GM19397 (cell line): ENCODE results near the gene PCMTD2.
"Not testable (repeated sequence)": the region's sequence is repeated elsewhere in the genome, so short reads cannot be mapped to it uniquely, and the experiment has no call there.

Source experiments
- ATAC-seq: cut with Tn5 transposase; IDR thresholded peaks from one replicate; pipeline ENCODE4 v1.9.1; 2021; ENCODE audit warnings: mild to moderate bottlenecking, moderate library complexity; ENCODE audit not compliant: unreplicated experiment

Gene PCMTD2

DNA sequence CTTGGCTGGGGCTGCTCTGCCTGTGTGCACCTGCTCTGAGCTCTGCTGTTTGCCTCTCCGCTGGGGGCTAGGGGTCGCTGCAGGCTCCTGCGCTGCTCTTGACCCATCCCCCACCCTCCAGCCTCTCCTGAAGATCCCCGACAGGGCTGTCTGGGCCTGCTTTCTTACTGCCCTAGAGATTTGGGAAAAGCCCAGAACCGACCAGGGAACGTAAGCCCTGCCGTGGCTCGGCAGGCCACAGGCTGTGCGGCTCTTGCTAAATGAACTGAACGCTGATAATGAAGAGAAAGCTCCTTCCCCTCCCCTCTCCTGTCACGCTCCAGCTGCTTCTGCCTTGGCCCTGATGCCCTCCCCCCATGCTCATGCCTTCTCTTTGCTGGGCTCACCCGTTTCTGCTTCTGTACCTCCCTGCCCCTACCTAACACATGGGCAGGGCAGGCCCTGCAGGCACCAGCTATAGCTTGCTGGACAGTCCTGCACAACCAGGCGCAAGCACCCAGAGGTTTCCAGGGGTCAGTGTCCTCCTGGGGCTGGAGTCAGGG, 32.0 kb upstream of the PCMTD2 start:
- ATAC-seq = no peak

DNA sequence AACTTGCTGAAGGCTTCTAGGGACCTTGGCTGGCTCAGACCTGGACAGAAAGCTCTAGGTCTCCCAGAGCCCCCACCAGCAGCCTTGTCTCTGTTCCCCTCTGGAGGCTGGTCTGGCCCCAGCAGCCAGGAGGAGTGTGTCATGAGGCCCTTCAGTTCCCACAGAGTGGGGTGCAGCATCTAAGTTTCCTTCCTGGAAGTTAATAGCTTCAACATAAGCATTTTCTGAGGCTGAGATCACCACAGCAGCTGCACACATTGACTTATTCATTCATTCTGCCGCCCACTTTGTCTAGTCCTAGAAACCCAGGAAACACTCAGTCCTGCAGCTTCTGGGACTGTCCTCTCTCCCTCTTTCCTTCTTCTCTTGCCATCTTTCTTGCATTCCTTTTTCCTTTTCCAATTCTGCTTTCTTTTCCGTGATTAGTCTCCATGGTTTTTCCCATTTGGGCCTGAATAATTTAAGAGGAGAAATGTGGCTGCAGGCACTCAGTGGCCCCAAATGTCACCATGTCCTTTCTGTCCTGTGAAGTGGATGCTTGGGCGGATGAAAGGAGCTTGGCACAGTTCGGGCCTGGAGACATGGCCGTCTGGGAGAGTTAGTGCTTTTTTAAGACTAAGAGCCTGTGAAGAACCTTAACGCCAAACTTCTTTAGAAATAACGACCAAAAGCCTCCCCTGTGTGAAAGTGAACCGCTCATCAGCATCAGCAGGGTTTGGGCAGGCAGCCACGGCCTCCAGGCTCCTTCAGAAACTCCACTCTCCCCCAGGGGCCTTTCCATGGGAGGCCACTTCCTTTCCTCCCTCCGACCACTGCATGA, 31.0 kb upstream of the PCMTD2 start:
- ATAC-seq = no peak

DNA sequence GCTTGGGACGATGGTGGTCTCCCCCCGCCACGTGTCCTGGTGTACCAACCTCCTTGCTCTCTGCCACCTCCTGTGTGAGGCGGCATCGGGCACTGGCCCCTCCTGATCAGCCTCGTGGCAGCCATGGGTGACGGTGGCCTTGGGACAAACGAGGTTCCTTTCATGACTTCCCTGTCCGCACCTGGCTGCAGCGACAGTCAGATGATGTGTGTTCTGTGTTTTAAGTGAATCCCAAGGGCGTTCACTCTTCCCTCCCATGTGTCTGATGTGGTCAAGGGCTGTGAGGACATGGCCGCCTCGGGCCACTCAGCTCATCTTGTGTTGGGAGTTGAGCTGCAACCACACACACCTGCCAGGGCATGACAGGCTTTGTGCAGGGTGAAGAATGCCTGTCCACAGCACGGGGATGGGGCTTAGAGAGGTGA, 30.4 kb upstream of the PCMTD2 start:
- ATAC-seq = no peak

DNA sequence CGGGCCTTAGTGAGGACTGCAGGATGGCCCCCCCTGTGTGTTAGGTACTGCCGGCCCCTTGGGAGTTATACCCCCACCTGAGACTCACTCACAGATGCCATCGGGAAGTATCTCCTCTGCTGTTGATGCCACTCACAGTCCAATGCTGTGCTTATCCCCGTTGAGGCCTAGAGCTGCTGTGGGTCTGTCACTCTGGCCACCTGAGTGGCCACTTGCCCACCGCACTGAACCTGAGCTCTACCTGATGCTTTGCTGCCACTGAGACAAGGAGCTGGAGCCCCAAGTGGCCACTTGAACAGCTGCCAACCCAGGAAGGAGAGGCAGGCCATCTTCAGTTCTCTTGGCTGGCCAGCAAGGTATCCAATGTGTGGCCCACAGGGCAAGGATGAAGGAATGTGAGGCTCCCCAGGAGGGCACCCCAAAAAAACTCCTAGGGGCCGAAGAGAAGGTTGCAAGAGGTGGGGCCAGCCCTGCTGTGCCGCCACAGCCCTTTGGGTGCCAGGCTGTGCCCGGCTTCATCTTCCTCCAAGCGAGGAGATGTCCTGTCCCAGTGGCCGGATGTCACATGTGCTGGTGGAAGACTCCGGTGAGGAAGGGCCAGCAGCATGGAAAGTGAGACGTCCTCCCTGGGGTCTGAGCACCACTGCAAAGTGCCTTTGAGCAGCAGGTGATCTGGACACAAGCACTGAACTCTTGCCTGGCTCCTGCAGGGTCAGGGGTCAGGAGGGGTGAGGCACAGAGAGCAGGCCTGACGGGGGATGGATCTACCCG, 29.5 kb upstream of the PCMTD2 start:
- ATAC-seq = no peak

DNA sequence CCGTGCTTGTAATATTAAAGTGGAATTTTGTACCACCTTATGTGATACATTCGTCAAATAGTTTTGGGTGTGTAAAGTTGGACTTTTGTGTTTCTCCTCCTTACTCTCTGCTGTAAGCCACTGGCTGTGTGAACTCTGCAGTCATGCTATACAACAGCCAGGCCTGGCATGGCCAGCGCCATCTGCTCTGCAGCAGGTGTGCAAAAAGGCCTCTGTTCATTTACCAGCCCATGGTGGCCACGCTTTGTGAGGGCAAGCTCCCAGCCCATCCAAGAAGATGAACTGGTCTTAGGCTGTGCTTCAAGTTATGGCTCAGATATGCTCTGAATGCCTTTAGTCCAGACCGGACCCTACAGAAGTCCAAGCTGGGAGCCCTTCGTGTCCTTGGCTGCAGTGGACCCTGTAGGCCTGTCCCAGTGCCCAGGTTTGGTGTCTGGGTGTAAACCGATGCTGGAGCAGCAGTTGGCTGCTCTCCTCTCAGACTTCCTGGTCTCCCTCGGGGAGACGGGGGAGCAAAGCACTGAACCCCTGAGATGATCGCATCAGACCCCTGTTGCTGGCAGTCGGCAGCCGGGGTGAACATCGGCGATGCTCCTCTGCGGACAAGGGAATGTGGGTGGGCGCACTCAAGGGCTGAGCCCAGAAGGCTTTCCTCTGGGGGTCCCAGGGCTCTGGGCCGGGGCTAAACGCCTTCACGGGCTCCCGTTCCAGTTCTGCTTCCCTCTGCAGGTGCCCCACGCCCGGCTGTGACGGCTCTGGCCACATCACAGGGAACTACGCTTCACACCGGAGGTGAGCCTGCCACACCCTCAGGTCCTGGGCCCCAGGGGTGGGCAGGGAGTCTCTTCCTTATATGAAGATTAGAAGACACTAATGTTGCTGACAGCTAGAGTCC, 28.6 kb upstream of the PCMTD2 start:
- ATAC-seq = no peak

DNA sequence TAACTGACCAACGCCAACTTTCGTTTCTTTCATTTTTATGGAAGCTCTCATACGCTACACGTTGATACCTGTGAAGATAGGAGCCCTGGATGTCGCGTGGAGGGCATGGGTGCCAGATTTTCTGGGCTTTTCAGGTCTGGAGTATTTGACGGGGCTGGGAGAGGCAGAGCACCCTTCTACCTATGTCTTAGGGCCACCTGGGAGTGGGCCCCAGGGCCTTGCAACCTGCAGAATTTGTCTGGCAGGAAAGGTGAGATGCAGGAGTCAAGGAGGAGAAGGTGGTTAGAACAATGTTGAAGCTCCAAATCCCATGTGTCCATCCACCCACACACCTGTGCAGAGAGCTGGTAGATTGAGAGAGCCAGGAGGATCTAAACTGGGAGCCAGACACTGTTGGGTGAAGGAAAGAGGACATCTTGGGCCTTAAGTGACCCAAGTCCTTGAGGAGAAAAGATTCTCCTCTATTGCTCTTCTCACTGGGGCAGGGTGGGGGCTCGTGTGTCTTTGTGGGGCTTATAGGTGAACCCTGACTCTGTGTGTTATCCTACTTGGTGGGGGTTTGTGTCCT, 27.4 kb upstream of the PCMTD2 start:
- ATAC-seq = no peak

DNA sequence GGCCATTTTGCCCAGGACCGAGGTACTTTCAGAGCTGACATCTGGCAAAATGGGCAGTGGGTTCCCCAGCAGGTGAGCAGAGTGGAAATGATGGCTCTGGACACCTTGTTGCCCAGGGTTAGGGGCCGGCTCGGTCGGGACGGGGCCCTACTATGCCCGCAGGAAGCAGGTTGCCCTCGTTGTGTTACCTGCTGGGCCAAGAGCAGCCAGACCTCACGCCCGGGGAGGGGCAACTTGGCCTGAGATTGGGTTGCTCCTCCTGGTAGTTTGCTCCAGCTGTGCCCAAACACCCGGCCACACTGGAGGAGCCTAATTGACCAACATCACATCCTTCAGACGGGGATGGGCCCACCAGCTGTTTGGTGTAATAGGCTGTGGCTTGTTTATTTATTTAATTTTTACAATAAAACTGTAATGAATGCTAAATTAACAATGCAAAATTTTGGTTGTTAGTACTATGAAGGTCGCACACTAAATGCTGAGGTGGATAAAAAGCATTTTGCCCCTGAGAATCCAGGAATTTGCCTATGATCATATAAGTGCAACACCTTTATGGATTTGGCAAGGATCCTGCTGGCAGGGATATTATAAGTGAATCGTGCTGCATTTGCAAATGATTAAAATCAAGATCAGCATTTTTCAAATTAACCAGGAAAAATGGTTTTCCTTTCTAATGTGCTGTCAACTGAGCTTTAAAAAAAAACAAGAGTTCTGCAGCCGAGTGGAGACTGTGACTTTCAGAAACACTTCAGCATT, 26.6 kb upstream of the PCMTD2 start:
- no peak for ATAC-seq

DNA sequence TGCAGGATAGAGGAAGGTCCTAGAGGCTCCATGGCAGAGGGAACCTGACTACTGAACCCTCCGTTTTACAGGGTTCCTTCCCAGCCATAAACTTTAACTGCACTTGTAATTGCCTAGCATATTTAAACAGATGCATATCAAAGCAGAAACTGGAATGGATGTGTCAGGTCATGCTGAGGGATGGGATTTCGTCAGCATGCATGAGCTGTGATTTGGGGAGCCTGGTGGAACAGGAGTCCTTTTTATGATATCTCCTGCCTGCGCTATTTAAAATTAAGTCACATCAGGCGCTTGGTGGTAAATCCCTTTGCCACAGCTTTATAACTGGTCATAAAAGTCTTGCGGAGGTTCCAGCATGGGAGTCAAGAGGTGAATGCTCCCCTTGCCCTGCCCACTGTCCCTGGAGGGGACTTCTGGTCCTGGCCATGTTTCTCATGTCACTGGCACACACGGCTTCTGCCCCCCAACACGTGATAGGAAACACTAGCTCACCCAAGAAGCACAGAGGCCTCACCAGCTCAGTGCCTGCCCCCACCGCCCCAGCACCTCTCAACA, 26.0 kb upstream of the PCMTD2 start:
- no peak for ATAC-seq

DNA sequence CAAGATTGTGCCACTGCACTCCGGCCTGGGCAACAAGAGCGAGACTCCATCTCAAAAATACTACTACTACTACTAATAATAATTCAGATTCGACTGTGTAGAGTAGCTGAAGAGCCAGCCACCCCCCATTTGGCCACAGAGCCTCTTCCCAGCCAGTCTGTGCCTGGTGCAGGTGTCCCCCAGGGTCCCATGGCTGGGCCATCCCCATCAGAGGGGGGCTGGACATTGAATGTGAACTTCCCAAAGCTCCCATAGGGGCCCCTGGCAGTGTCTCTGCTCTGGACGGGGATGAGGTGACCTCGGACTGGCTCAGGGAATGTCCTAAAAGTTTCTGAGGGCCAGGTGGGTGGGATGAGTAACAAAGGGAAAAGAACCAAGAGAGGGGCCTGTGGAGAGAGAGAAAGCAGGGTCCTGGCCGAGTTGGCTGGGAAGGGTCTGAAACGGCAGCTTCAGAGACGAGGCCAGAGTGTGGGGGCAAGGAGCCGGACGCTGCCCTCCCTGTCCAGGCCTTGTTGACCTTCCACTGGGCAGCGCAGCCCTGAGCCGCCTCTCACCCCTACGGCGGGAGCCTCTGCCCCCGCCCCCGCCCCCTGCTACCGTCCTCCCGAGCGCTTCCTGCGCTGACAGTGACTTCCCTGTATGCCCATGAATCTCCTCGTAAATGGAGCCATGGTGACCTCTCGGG, 24.9 kb upstream of the PCMTD2 start:
- no peak for ATAC-seq

DNA sequence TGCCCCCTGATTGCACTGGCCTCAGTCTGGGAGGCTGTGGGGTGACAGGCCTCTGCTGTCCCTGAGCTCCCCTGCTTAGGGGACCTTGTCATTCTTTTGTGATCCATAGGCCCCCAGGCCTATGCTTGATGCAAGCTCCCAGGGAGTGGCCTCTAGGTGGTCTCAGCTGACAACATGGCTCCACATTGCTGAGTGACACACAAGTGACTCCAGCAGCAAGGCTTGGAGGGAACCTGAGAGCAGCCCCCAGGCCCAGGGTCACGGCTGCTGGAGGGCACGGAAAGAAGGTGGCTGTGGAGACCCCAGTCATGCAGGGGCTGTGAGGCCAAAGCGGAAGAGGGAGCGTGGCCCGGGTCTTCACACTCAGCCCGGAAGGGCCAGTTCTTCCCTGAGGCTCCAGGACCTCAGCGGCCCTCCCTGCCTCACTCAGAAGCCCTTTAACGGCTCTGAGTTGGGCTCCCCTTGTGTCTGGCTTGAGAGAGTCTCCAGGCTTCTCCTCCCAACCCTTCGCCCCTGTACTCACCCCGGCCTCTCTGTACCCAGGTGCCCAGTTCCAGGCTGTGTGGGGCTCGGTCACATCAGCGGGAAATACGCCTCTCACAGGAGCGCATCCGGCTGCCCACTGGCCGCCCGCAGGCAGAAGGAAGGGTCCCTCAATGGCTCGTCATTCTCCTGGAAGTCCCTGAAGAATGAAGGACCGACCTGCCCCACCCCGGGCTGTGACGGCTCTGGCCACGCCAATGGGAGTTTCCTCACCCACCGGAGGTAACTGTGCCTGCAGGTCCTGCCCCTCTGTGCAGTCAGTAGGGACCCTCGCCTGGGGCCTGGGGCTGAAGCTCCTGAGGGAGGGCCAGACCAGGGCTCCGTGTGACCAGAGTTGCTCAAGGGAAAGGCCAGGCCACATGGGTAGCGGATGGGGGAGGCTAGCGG, 23.7 kb upstream of the PCMTD2 start:
- no peak for ATAC-seq

DNA sequence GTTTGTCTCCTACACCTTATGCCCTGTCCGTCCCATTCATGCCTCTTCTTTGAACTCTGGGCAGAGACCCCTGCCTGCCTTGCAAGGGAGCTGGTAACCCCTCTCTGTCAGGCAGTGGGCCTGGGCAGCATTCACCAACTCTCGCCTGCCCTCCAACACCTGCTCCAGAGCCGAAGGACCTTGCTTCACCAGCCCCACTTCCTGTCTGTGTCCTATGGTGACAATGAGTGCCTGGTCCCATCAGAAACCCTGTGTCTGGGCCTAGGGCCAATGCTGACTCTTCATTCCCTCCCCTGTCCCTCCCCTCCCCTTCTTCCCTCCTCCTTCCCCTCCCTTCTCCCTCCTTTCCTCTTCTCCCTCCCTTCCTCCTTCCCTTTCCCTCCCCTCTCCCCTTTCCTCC, 22.8 kb upstream of the PCMTD2 start:
- ATAC-seq = no peak

DNA sequence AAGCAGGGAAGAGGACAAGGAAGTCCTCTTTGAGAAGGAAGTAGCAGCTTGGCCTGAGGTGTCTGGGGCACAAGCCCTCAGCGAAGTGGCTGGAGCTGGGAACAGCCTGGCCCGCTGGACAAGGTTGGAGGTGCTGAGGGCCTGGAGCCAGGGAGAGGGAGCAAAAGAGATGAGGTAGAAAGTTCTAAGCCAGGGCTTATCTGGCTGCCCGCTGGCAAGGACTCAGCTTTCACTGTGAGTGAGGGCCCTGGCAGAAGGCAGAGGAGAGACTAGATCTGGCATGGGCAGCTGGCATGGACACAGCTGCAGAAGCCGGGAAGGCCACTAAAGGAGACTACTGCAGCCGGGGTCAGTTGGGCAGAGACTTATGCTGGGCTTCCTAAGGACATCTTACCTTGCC, 21.8 kb upstream of the PCMTD2 start:
- no peak for ATAC-seq

DNA sequence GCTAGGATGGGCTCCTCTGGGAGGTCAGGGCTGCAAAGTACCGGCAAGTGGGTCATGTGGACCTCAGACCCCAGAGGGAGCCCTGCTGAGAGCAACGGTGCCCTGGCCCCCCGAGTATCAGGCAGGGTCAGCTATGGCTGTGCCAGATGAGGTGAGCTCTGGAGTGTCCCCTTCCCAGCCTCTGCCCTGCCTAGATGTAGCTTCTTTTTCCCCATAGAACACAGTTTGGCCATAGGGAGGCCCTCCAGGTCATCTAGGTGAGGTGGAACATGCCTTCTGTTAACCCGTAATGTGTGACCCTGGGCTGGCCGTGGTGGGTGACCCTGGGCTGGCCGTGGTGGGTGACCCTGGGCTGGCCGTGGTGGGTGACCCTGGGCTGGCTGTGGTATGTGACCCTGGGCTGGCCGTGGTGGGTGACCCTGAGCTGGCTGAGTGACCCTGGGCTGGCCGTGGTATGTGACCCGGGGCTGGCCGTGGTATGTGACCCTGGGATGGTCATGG, 21.2 kb upstream of the PCMTD2 start:
- ATAC-seq = no peak

DNA sequence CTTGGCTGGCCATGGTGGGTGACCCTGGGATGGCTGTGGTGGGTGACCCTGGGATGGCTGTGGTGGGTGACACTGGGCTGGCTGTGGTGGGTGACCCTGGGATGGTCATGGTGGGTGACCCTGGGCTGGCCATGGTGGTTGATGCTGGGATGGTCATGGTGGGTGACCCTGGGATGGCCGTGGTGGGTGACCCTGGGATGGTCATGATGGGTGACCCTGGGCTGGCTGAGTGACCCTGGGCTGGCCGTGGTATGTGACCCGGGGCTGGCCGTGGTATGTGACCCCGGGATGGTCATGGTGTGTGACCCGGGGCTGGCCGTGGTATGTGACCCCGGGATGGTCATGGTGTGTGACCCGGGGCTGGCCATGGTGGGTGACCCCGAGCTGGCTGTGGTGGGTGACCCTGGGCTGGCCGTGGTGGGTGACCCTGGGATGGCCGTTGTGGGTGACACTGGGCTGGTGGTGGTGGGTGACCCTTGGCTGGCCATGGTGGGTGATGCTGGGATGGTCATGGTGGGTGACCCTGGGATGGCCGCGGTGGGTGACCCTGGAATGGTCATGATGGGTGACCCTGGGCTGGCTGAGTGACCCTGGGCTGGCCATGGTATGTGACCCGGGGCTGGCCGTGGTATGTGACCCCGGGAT, 20.5 kb upstream of the PCMTD2 start:
- not testable (repeated sequence) for ATAC-seq

DNA sequence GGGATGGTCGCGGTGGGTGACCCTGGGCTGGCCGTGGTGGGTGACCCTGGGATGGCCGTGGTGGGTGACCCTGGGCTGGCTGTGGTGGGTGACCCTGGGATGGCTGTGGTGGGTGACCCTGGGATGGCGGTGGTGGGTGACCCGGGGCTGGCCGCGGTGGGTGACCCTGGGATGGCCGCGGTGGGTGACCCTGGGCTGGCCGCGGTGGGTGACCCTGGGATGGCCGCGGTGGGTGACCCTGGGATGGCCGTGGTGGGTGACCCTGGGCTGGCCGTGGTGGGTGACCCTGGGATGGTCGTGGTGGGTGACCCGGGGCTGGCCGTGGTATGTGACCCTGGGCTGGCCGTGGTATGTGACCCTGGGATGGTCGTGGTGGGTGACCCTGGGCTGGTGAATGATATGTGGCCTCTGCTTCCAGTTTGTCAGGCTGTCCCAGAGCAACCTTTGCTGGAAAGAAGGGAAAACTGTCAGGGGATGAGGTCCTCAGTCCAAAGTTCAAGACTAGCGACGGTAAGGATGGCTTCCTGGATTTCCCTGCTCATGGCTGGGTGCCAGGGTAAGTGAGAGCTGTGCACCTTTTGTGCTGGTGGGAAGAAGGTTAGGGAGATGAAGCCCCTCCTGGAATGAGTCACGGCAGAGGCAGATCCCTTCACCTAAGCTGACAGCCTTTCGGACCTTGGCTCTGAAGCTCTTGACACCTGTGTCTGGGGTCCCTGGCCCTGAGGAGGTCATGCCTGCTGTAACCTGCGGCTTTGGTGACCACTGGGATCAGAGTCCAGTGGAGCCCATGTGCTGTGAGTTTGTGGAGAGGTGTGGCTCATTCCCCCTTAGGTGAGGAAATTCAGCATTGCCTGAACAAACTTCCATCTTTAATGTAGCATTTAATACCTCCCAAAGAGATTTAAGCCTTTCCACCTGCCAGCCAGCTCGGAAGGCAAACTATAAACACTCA, 19.1 kb upstream of the PCMTD2 start:
- ATAC-seq = no peak

DNA sequence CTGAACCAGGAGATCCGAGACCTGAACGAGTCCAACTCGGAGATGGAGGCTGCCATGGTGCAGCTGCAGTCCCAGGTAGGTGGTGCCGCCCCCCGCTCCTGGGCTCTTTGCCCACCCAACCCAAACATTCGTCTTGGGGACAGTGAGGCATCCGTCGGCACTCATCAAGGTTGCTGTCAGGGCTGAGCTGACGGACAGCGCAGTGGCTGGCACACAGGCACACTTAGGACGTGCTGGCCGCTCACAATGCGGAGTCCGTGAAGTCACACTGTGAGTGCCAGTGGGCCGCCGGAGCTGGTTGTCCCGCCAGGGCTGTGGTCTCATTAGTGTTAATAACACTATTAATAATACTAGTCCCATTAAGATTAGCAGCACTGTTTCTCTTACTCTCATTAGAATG, 18.2 kb upstream of the PCMTD2 start:
- ATAC-seq = no peak
